DND-41 (cell line): ENCODE measurements around the gene CNTN6.

ENCODE experiments used
- ATAC-seq: fragments of 200-7000 bp; cut with Tn5 transposase; 3 replicates; pipeline ENCODE4 v1.9.1; 2021; ENCODE audit warnings: low read depth; ENCODE audit not compliant: insufficient read depth
- DNase-seq: peaks from one replicate; pipeline ENCODE4 v3.0.0-alpha.2; 2020
- H2AFZ ChIP-seq: 2 replicates; pipeline ENCODE4 v1.6.0; 2012; ENCODE audit warnings: low read depth, low read length
- H3K27ac ChIP-seq: 2 replicates; pipeline ENCODE4 v1.5.1; 2012; ENCODE audit warnings: low read length, inconsistent platforms
- H3K27me3 ChIP-seq: fragments of 200-600 bp; sonication (generic); 2 replicates; pipeline ENCODE4 v1.6.0; 2012; ENCODE audit warnings: low read length, mild to moderate bottlenecking, inconsistent platforms; ENCODE audit not compliant: insufficient read depth, poor library complexity
- H3K36me3 ChIP-seq: 2 replicates; pipeline ENCODE4 v1.5.1; 2012; ENCODE audit warnings: low read length, inconsistent platforms; ENCODE audit not compliant: insufficient read depth
- H3K4me1 ChIP-seq: 2 replicates; pipeline ENCODE4 v1.5.1; 2012; ENCODE audit warnings: mild to moderate bottlenecking, low read length; ENCODE audit not compliant: insufficient read depth
- H3K4me2 ChIP-seq: 2 replicates; pipeline ENCODE4 v1.6.0; 2012; ENCODE audit warnings: mild to moderate bottlenecking, moderate library complexity, low read length, inconsistent platforms; ENCODE audit not compliant: insufficient read depth
- H3K4me3 ChIP-seq, 2 experiments: fragments of 200-600 bp in 1 of 2; shearing (Covaris generic) in 1 of 2; 2 replicates each; pipeline ENCODE4 v1.5.1; 2012 to 2016; ENCODE audit warnings: inconsistent platforms in 2 of 2, low read length in 2 of 2, mild to moderate bottlenecking in 2 of 2, low read depth in 1 of 2, moderate library complexity in 1 of 2
- H3K79me2 ChIP-seq: 2 replicates; pipeline ENCODE4 v1.6.0; 2012; ENCODE audit warnings: low read length, inconsistent platforms; ENCODE audit not compliant: insufficient read depth
- H3K9ac ChIP-seq: 2 replicates; pipeline ENCODE4 v1.6.0; 2012; ENCODE audit warnings: low read depth, mild to moderate bottlenecking, inconsistent platforms, low read length, moderate library complexity
- H3K9me3 ChIP-seq: 2 replicates; pipeline ENCODE4 v1.5.1; 2012; ENCODE audit warnings: low read length, moderate library complexity, mild to moderate bottlenecking, inconsistent platforms; ENCODE audit not compliant: insufficient read depth, severe bottlenecking
- H4K20me1 ChIP-seq: 2 replicates; pipeline ENCODE4 v1.6.0; 2012; ENCODE audit warnings: low read length; ENCODE audit not compliant: insufficient read depth
- CTCF ChIP-seq: IDR thresholded peaks from 2 replicates; pipeline ENCODE4 v1.5.1; 2012; ENCODE audit warnings: borderline replicate concordance, low read length, moderate library complexity, mild to moderate bottlenecking; ENCODE audit not compliant: poor library complexity, severe bottlenecking; ENCODE audit errors: extremely low read depth
- EZH2 ChIP-seq: IDR thresholded peaks from 3 replicates; pipeline ENCODE4 v1.6.1; 2012; ENCODE audit warnings: borderline replicate concordance, low read depth, mild to moderate bottlenecking, moderate library complexity, low read length, inconsistent platforms; ENCODE audit not compliant: severe bottlenecking

Gene CNTN6

GRCh38 chr3:1092061-1092460 lies 763 bp upstream of the CNTN6 start:
- Histone ChIP-seq H3K79me2 (no peaks in the 10 kb centered on the region), H3K9ac (no peak overlapping the region), H3K4me3 (no peak overlapping the region), H2AFZ (no peak overlapping the region), H4K20me1 (no peaks in the 10 kb centered on the region), H3K4me2 (no peak overlapping the region), H3K9me3 (no peaks in the 10 kb centered on the region), H3K27ac (no peak overlapping the region), H3K4me1 (no peaks in the 10 kb centered on the region), H3K36me3 (no peaks in the 10 kb centered on the region), H3K27me3 (no peaks in the 10 kb centered on the region)
- ATAC-seq (no peak), DNase-seq (no peak)
- TF ChIP-seq EZH2 (no peak), CTCF (no peak)

- DNase-seq (no peak), ATAC-seq (no peak)
- no peaks in the 10 kb centered on the region for H3K9me3 ChIP-seq
- no peaks in the 10 kb centered on the region for H3K79me2 ChIP-seq
- no peak overlapping the region for H3K9ac ChIP-seq
- no peaks in the 10 kb centered on the region for H3K27me3 ChIP-seq
- H3K4me2 ChIP-seq, result no peak overlapping the region
- TF ChIP-seq CTCF, result no peak
- no peak for TF ChIP-seq EZH2
- no peaks in the 10 kb centered on the region for H3K36me3 ChIP-seq
- H3K27ac ChIP-seq, result no peak overlapping the region
- H3K4me3 ChIP-seq, result no peak overlapping the region
- H4K20me1 ChIP-seq, result no peaks in the 10 kb centered on the region
- H3K4me1 ChIP-seq, result no peaks in the 10 kb centered on the region
- H2AFZ ChIP-seq, result no peak overlapping the region
Measured at GRCh38 chr3:1093217-1093616, 393 bp downstream of the CNTN6 start.

GRCh38 chr3:1103525-1103924 lies 10.7 kb downstream of the CNTN6 start:
- Histone ChIP-seq H3K27ac (no peak overlapping the region), H3K79me2 (no peaks in the 10 kb centered on the region), H3K9me3 (no peaks in the 10 kb centered on the region), H3K9ac (no peak overlapping the region), H3K4me3 (no peak overlapping the region), H3K36me3 (no peaks in the 10 kb centered on the region), H4K20me1 (no peaks in the 10 kb centered on the region), H3K4me1 (no peaks in the 10 kb centered on the region), H2AFZ (no peak overlapping the region), H3K4me2 (no peak overlapping the region), H3K27me3 (no peaks in the 10 kb centered on the region)
- ATAC-seq (no peak), DNase-seq (no peak)
- TF ChIP-seq EZH2 (no peak), CTCF (no peak)

- H3K79me2 ChIP-seq, result no peaks in the 10 kb centered on the region
- H3K9me3 ChIP-seq, result no peaks in the 10 kb centered on the region
- TF ChIP-seq CTCF, result no peak
- no peak for TF ChIP-seq EZH2
- no peaks in the 10 kb centered on the region for H3K36me3 ChIP-seq
- no peak for ATAC-seq
- H3K27me3 ChIP-seq, result no peaks in the 10 kb centered on the region
- no peaks in the 10 kb centered on the region for H4K20me1 ChIP-seq
- H3K4me3 ChIP-seq, result no peak overlapping the region
- no peak overlapping the region for H2AFZ ChIP-seq
- H3K4me1 ChIP-seq, result no peaks in the 10 kb centered on the region
- H3K27ac ChIP-seq, result no peak overlapping the region
- no peak for DNase-seq
- no peak overlapping the region for H3K4me2 ChIP-seq
- no peak overlapping the region for H3K9ac ChIP-seq
Measured at GRCh38 chr3:1117843-1118473, 25.1 kb downstream of the CNTN6 start.
